HepG2 (cell line): ENCODE results near the gene ARHGEF12. TPM values are rescaled to one million over a fixed set of nuclear protein-coding genes. Genes with fewer than 3 reads are reported as not detected.

Experiments
- MAZ ChIP-seq, 2 experiments: sonication (generic) in 1 of 2; formaldehyde crosslinking in 1 of 2; IDR thresholded peaks; 2 replicates each; pipeline versions ENCODE4 v1.5.0 to v1.6.1; 2012 to 2020; ENCODE audit warnings: low read depth in 2 of 2, mild to moderate bottlenecking in 2 of 2, borderline replicate concordance in 1 of 2, improper control_type of control experiment in 1 of 2, low read length in 1 of 2, missing genetic modification reagents in 1 of 2, moderate library complexity in 1 of 2
- MBNL3 ChIP-seq: fragments of 250-450 bp; sonication (Bioruptor Pico); conservative IDR thresholded peaks from 2 replicates; pipeline ENCODE4 v1.8.0; 2022; ENCODE audit warnings: mild to moderate bottlenecking, inconsistent platforms
- MYC ChIP-seq: sonication (generic); formaldehyde crosslinking; IDR thresholded peaks from 2 replicates; pipeline ENCODE4 v1.9.0; 2021; ENCODE audit warnings: missing genetic modification reagents, borderline replicate concordance
- ONECUT2 ChIP-seq: sonication (generic); formaldehyde crosslinking; IDR thresholded peaks from 2 replicates; pipeline ENCODE4 v1.4.0; 2020; ENCODE audit warnings: missing genetic modification reagents
- POLR2AphosphoS5 ChIP-seq: IDR thresholded peaks from 2 replicates; pipeline ENCODE4 v1.6.1; 2012; ENCODE audit warnings: low read depth, low read length
- RXRB ChIP-seq: IDR thresholded peaks from 2 replicates; pipeline ENCODE4 v1.6.1; 2016; ENCODE audit warnings: borderline replicate concordance, missing genetic modification reagents, missing compliant biosample characterization
- SP1 ChIP-seq, 2 experiments: fragments of 450-650 bp in 1 of 2; sonication (generic) in 1 of 2; formaldehyde crosslinking in 1 of 2; IDR thresholded peaks; 2 replicates each; pipeline versions ENCODE4 v1.4.0 to v1.6.1; 2016 to 2020; ENCODE audit warnings: missing genetic modification reagents in 1 of 2
- ZNF20 ChIP-seq: sonication (generic); formaldehyde crosslinking; IDR thresholded peaks from 2 replicates; pipeline ENCODE4 v1.4.0; 2020; ENCODE audit warnings: mild to moderate bottlenecking, moderate library complexity, missing genetic modification reagents
- ZNF232 ChIP-seq: sonication (generic); formaldehyde crosslinking; IDR thresholded peaks from 2 replicates; pipeline ENCODE4 v1.4.0; 2020; ENCODE audit warnings: missing genetic modification reagents, borderline replicate concordance
- ZNF777 ChIP-seq: sonication (generic); formaldehyde crosslinking; IDR thresholded peaks from 2 replicates; pipeline ENCODE4 v1.4.0; 2020; ENCODE audit warnings: missing genetic modification reagents
- polyA plus RNA-seq, 8 experiments: library from polyadenylated mRNA; depleted of rRNA in 3 of 8; stranded (reverse) in 7 of 8; unstranded in 1 of 8; fragments of >200 nt; fragmentation: Illumina TruSeq in 4 of 8; extraction: Trizol in 4 of 8; gene quantifications; 2 replicates each; pipeline versions ENCODE4 v1.2.1 to v1.2.3, GENCODE V29; 2011 to 2016; ENCODE audit warnings: low read depth in 4 of 8, missing spikeins in 1 of 8, mixed read lengths in 1 of 8; ENCODE audit not compliant: insufficient read depth in 1 of 8
- total RNA-seq, 5 experiments: library from RNA; depleted of rRNA; stranded (reverse); fragments of >200 nt; fragmentation: Illumina TruSeq; extraction: Trizol; gene quantifications; 2 replicates each; pipeline ENCODE4 v1.2.3, GENCODE V29; 2016; ENCODE audit warnings: low read depth in 1 of 5
- TF ChIP-seq, protein P1 (sequence below): sonication (generic); formaldehyde crosslinking; IDR thresholded peaks from 2 replicates; pipeline ENCODE4 v1.5.0; 2020; ENCODE audit warnings: missing genetic modification reagents
- TF ChIP-seq, protein P2 (sequence below): sonication (generic); formaldehyde crosslinking; IDR thresholded peaks from 2 replicates; pipeline ENCODE4 v1.5.1; 2020; ENCODE audit warnings: missing genetic modification reagents, mild to moderate bottlenecking, borderline replicate concordance
- TF ChIP-seq, protein P3 (sequence below): IDR thresholded peaks from 2 replicates; pipeline ENCODE4 v1.4.0; 2020; ENCODE audit warnings: mild to moderate bottlenecking, missing genetic modification reagents
- TF ChIP-seq, protein P4 (sequence below): sonication (generic); formaldehyde crosslinking; IDR thresholded peaks from 2 replicates; pipeline ENCODE4 v1.4.0; 2020; ENCODE audit warnings: missing genetic modification reagents, borderline replicate concordance

ARHGEF12 gene
- total and polyA plus RNA-seq, 2 of the 13 experiments (the other 11 are each of a cell fraction or from before 2014, with no cell fraction given), result 17.9 to 54.4 TPM

DNA sequence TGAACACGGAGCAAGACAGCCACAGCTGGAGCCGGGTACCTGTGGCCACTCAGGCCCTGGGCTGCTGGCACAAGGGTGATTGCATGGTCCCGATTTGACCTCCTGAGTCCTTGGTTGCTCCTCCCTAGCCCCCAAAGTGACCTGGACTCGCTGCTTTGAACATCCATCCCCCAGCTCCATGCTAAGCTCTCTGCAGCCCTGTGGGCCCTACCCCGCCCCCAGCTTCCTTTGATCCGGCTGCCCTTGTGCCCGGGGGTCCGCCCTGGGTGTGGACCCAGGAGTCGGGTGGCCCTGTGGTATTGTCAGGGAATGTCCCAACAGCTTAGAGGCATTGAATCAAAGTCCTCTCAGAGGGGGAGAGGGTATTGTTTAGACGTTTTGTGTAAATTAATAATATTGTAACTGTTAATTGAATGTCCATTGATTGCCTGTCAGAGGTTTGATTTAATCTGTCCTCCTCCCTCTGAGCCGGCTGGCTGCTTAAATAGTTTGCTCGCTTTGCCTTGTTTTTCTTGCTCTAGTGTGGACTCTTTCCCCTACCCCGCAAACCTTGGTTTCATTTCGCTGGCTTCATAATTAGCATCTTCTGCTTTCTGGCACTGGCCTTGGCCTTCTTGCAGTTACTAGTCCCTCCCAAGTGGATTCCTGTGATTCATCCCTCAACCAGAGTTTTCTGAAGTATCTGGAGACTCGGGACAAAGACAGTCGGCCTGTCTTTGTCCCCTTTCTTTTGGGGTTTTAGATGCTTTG is 196.0 kb downstream of the ARHGEF12 start (continued):
- TF ChIP-seq, protein P1, sequence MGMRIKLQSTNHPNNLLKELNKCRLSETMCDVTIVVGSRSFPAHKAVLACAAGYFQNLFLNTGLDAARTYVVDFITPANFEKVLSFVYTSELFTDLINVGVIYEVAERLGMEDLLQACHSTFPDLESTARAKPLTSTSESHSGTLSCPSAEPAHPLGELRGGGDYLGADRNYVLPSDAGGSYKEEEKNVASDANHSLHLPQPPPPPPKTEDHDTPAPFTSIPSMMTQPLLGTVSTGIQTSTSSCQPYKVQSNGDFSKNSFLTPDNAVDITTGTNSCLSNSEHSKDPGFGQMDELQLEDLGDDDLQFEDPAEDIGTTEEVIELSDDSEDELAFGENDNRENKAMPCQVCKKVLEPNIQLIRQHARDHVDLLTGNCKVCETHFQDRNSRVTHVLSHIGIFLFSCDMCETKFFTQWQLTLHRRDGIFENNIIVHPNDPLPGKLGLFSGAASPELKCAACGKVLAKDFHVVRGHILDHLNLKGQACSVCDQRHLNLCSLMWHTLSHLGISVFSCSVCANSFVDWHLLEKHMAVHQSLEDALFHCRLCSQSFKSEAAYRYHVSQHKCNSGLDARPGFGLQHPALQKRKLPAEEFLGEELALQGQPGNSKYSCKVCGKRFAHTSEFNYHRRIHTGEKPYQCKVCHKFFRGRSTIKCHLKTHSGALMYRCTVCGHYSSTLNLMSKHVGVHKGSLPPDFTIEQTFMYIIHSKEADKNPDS, result peak; percentile 67
- TF ChIP-seq ONECUT2 (CRISPR knock-in tag) (no peak), RXRB (CRISPR knock-in tag) (0 out of 2 replicates have a peak, but pooled peaks have one; percentile 10), SP1 (IDR thresholded peaks at IDR 0.05) (no peak), SP1 (CRISPR knock-in tag; IDR thresholded peaks at IDR 0.05) (no peak), MAZ (IDR thresholded peaks at IDR 0.05; ENCODE audit: borderline replicate concordance, low read depth, low read length) (no peak), MAZ (CRISPR knock-in tag; IDR thresholded peaks at IDR 0.05; ENCODE audit: low read depth) (no peak), POLR2AphosphoS5 (no peak), MBNL3 (CRISPR knock-in tag) (no peak), MYC (CRISPR knock-in tag) (peak; percentile 38; the same call in 1 of the 2 replicates), ZNF20 (CRISPR knock-in tag) (no peak), ZNF232 (CRISPR knock-in tag) (no peak), ZNF777 (CRISPR knock-in tag) (no peak)
- TF ChIP-seq, protein P2, sequence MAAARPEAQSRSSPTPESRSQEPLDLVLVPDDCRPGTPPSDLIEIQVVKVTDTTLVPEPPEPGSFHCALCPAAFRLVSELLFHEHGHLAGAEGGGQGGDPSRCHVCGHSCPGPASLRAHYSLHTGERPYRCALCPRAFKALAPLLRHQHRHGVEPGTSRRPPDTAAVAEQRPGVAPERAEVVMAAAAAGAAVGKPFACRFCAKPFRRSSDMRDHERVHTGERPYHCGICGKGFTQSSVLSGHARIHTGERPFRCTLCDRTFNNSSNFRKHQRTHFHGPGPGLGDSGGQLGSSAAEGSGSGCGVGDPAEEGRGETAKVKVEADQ (CRISPR knock-in tag), result no peak
- TF ChIP-seq, protein P3, sequence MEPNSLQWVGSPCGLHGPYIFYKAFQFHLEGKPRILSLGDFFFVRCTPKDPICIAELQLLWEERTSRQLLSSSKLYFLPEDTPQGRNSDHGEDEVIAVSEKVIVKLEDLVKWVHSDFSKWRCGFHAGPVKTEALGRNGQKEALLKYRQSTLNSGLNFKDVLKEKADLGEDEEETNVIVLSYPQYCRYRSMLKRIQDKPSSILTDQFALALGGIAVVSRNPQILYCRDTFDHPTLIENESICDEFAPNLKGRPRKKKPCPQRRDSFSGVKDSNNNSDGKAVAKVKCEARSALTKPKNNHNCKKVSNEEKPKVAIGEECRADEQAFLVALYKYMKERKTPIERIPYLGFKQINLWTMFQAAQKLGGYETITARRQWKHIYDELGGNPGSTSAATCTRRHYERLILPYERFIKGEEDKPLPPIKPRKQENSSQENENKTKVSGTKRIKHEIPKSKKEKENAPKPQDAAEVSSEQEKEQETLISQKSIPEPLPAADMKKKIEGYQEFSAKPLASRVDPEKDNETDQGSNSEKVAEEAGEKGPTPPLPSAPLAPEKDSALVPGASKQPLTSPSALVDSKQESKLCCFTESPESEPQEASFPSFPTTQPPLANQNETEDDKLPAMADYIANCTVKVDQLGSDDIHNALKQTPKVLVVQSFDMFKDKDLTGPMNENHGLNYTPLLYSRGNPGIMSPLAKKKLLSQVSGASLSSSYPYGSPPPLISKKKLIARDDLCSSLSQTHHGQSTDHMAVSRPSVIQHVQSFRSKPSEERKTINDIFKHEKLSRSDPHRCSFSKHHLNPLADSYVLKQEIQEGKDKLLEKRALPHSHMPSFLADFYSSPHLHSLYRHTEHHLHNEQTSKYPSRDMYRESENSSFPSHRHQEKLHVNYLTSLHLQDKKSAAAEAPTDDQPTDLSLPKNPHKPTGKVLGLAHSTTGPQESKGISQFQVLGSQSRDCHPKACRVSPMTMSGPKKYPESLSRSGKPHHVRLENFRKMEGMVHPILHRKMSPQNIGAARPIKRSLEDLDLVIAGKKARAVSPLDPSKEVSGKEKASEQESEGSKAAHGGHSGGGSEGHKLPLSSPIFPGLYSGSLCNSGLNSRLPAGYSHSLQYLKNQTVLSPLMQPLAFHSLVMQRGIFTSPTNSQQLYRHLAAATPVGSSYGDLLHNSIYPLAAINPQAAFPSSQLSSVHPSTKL (CRISPR knock-in tag), result peak; percentile 58
- TF ChIP-seq, protein P4, sequence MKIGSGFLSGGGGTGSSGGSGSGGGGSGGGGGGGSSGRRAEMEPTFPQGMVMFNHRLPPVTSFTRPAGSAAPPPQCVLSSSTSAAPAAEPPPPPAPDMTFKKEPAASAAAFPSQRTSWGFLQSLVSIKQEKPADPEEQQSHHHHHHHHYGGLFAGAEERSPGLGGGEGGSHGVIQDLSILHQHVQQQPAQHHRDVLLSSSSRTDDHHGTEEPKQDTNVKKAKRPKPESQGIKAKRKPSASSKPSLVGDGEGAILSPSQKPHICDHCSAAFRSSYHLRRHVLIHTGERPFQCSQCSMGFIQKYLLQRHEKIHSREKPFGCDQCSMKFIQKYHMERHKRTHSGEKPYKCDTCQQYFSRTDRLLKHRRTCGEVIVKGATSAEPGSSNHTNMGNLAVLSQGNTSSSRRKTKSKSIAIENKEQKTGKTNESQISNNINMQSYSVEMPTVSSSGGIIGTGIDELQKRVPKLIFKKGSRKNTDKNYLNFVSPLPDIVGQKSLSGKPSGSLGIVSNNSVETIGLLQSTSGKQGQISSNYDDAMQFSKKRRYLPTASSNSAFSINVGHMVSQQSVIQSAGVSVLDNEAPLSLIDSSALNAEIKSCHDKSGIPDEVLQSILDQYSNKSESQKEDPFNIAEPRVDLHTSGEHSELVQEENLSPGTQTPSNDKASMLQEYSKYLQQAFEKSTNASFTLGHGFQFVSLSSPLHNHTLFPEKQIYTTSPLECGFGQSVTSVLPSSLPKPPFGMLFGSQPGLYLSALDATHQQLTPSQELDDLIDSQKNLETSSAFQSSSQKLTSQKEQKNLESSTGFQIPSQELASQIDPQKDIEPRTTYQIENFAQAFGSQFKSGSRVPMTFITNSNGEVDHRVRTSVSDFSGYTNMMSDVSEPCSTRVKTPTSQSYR, result peak; percentile 90
